ENCODE data around the gene PPP1R3G. TPM values are rescaled to one million over a fixed set of nuclear protein-coding genes. Genes with fewer than 3 reads are reported as not detected.

The PPP1R3G gene
- total RNA-seq, 1 donor from 2014 or later: not detected

DNA sequence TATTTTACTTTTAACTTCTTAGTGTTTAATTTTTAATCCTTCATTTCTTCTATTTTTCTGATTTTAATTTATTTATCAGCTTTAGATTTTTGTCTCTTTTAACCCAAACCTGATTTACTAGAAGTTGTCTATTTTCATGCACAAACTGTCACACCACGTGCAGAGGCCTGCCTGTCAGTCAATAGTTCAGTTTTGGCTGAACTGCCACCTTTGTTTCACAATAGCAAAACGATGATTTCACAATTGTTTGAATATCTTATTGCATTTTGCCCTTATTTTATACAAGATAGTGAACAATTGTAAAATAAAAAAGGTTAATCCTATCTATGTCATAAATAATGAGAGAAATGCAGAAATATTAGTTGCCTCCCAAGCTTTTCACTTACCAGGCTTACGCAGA lies 24.0 kb upstream of the PPP1R3G start:
- no peak for DNase-seq
- no peak overlapping the region for H3K4me3 Mint-ChIP-seq (ENCODE audit: unreplicated experiment)
- H3K4me1 Mint-ChIP-seq (ENCODE audit: low read depth, unreplicated experiment): no peaks in the 10 kb centered on the region
- H3K27ac Mint-ChIP-seq (ENCODE audit: unreplicated experiment): no peak overlapping the region
- H3K27me3 Mint-ChIP-seq (ENCODE audit: unreplicated experiment): peaks cover 4% of the 10 kb centered on the region
- H3K9me3 Mint-ChIP-seq (ENCODE audit: unreplicated experiment): no peaks in the 10 kb centered on the region
- TF ChIP-seq, protein P1, sequence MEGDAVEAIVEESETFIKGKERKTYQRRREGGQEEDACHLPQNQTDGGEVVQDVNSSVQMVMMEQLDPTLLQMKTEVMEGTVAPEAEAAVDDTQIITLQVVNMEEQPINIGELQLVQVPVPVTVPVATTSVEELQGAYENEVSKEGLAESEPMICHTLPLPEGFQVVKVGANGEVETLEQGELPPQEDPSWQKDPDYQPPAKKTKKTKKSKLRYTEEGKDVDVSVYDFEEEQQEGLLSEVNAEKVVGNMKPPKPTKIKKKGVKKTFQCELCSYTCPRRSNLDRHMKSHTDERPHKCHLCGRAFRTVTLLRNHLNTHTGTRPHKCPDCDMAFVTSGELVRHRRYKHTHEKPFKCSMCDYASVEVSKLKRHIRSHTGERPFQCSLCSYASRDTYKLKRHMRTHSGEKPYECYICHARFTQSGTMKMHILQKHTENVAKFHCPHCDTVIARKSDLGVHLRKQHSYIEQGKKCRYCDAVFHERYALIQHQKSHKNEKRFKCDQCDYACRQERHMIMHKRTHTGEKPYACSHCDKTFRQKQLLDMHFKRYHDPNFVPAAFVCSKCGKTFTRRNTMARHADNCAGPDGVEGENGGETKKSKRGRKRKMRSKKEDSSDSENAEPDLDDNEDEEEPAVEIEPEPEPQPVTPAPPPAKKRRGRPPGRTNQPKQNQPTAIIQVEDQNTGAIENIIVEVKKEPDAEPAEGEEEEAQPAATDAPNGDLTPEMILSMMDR (IDR thresholded peaks at IDR 0.05; ENCODE audit: partially characterized antibody, unreplicated experiment): no peak
- no peaks in the 10 kb centered on the region for H3K36me3 Mint-ChIP-seq (ENCODE audit: unreplicated experiment)

DNA sequence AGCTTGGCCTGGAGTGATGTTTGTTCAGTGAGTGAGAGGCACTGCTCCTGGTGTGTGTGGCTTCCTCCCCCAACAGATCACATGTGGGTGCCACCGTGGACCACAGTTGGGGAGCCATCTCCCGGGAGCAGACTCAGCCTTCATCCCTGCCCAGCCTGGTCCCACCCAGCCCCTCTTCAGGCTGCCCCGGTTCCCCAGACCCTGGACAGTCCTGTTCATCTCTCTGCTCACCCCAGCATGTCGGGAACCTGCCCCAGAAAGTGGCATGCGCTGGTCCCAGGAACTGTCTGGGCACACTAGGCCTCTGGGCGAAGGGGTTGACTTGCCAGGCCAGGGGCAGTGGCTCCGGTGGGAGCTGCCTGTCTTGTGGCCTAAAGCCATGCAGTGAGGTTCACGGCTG lies 21.5 kb upstream of the PPP1R3G start:
- no peak for DNase-seq
- H3K36me3 Mint-ChIP-seq (ENCODE audit: unreplicated experiment): no peaks in the 10 kb centered on the region
- H3K27ac Mint-ChIP-seq (ENCODE audit: unreplicated experiment): no peak overlapping the region
- H3K4me3 Mint-ChIP-seq (ENCODE audit: unreplicated experiment): no peak overlapping the region
- H3K4me1 Mint-ChIP-seq (ENCODE audit: low read depth, unreplicated experiment): no peaks in the 10 kb centered on the region
- H3K27me3 Mint-ChIP-seq (ENCODE audit: unreplicated experiment): peaks cover 4% of the 10 kb centered on the region
- TF ChIP-seq, protein P1 (IDR thresholded peaks at IDR 0.05; ENCODE audit: partially characterized antibody, unreplicated experiment): no peak
- no peaks in the 10 kb centered on the region for H3K9me3 Mint-ChIP-seq (ENCODE audit: unreplicated experiment)

DNA sequence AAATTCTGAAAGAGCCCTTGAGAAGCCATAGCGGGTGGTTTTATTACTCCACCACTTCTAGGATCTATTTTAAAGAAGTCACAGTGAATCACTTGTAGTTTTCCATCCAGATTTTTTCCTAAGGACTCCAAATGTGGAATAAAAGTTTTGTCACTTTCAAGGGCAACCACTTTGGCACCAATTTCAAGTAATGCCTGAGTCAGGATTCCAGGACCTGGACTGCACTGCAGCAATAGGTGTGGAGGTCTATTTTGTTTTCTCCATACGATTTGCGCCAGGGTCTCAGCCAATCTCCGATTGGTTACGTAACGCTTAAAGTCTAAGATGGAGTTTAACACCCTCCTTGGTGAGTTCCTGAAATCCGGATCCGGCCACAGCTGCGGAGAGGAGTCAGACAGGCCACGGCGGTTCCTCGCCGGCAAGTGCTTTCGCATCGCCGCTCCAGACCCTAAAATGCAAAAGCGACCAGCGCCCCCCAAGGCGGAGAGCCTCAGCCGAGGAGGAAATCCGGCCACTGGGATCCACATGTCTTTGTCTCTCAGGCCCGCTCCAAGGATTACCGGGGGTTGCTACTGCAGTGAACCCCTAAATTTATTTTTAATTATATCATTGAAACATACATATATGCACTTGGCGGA lies 18.6 kb upstream of the PPP1R3G start:
- Mint-ChIP-seq H3K4me1 (ENCODE audit: low read depth, unreplicated experiment) (no peaks in the 10 kb centered on the region), H3K27me3 (ENCODE audit: unreplicated experiment) (no peaks in the 10 kb centered on the region), H3K36me3 (ENCODE audit: unreplicated experiment) (no peaks in the 10 kb centered on the region), H3K27ac (ENCODE audit: unreplicated experiment) (no peak overlapping the region), H3K9me3 (ENCODE audit: unreplicated experiment) (no peaks in the 10 kb centered on the region), H3K4me3 (ENCODE audit: unreplicated experiment) (no peak overlapping the region)
- TF ChIP-seq, protein P1 (IDR thresholded peaks at IDR 0.05; ENCODE audit: partially characterized antibody, unreplicated experiment): no peak
- no peak for DNase-seq

DNA sequence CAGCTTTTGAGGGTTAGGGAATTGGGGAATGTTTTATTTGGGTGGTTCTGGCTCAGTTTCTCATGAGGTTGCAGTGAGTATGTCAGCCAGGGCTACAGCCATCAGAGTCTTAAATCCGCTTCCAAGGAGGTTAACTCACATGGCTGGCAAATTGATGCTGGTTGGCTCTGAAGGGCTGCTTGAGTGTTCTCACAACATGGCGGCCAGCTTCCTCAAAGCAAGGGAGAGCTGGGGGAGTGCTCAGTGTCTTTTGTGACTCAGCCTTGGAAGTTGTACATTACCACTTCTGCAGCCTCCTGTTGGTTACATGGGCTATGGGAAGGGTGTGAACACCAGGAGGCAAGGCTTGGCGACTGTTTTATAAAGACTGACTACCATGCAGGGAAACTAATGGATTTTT lies 17.8 kb upstream of the PPP1R3G start:
- no peaks in the 10 kb centered on the region for H3K36me3 Mint-ChIP-seq (ENCODE audit: unreplicated experiment)
- no peaks in the 10 kb centered on the region for H3K27me3 Mint-ChIP-seq (ENCODE audit: unreplicated experiment)
- no peak overlapping the region for H3K4me3 Mint-ChIP-seq (ENCODE audit: unreplicated experiment)
- H3K9me3 Mint-ChIP-seq (ENCODE audit: unreplicated experiment): no peaks in the 10 kb centered on the region
- no peak overlapping the region for H3K27ac Mint-ChIP-seq (ENCODE audit: unreplicated experiment)
- DNase-seq: no peak
- no peaks in the 10 kb centered on the region for H3K4me1 Mint-ChIP-seq (ENCODE audit: low read depth, unreplicated experiment)
- TF ChIP-seq, protein P1 (IDR thresholded peaks at IDR 0.05; ENCODE audit: partially characterized antibody, unreplicated experiment): no peak

DNA sequence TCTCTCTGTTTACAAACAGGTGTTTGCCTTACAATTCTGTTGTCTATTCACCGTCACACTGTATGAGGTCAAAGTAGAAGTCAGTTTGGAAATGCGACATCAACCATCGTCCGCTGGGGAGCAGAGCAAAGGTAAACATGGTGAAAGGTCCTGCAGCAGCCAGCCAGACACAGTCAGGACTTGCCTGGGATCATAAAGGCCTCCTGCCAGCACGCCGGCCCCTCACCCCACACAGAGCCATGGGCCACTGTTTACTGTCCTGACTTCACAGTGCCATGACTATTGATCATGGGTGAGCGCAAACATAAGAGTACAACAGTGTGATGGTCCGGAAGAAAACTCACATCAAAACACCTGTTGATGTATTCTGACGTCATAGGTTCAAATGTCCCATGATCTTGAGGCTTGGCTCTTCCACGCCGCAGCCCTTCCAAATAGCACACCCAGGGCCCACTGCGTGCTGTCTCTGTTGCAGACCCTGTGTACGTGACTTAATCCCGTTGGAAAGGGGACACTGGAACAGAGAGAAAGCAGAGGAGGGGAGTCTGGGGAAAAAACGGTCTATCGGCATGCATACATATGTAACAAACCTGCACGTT lies 16.9 kb upstream of the PPP1R3G start:
- H3K36me3 Mint-ChIP-seq (ENCODE audit: unreplicated experiment): no peaks in the 10 kb centered on the region

More for the DNA sequence above, 16.9 kb upstream of the PPP1R3G start:
- Mint-ChIP-seq H3K4me1 (ENCODE audit: low read depth, unreplicated experiment) (no peaks in the 10 kb centered on the region), H3K4me3 (ENCODE audit: unreplicated experiment) (no peak overlapping the region), H3K27me3 (ENCODE audit: unreplicated experiment) (no peaks in the 10 kb centered on the region), H3K27ac (ENCODE audit: unreplicated experiment) (no peak overlapping the region), H3K9me3 (ENCODE audit: unreplicated experiment) (no peaks in the 10 kb centered on the region)
- no peak for DNase-seq
- TF ChIP-seq, protein P1 (IDR thresholded peaks at IDR 0.05; ENCODE audit: partially characterized antibody, unreplicated experiment): no peak

All from glutamatergic neuron (in vitro differentiated cells).